HG03066 (cell line): ENCODE results near the gene TMEM61.

Source experiments
- ATAC-seq: cut with Tn5 transposase; IDR thresholded peaks from one replicate; pipeline ENCODE4 v1.9.1; 2021; ENCODE audit warnings: low read depth; ENCODE audit not compliant: unreplicated experiment

The TMEM61 gene

DNA sequence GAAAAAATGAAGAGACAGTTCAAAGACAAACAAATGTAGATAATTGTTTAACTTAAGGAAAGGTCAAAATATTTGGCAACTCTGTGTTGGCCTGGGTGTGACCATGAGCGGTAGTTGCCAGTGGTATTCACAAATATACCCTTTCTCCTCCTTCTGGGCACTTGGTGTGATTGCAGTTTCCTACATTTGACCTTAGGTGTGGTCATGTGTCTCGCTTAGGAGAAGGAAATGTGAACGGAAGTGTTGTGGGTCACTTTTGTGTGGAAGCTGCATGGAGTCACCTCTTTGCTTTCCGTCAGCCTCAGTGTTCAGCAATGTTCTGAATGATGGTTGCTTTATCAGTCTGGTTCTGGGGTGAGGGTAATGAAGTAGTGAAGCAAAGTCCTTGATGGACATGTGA, 55.5 kb downstream of the TMEM61 start:
- ATAC-seq: no peak

GRCh38 chr1:55037733-55038551, 57.5 kb downstream of the TMEM61 start:
- ATAC-seq: no peak

- no peak for ATAC-seq
Observed at GRCh38 chr1:55038552-55038838, 58.1 kb downstream of the TMEM61 start.

GRCh38 chr1:55038974-55039341, 58.5 kb downstream of the TMEM61 start:
- no peak for ATAC-seq

GRCh38 chr1:55039342-55040082, 59.1 kb downstream of the TMEM61 start, which contains the start of gene PCSK9:
Gene PCSK9 (plus strand): TSS chr1:55039548. CDS start chr1:55039838, 290 bp downstream.
- no peak for ATAC-seq

GRCh38 chr1:55040083-55040932, 59.9 kb downstream of the TMEM61 start:
- no peak for ATAC-seq

DNA sequence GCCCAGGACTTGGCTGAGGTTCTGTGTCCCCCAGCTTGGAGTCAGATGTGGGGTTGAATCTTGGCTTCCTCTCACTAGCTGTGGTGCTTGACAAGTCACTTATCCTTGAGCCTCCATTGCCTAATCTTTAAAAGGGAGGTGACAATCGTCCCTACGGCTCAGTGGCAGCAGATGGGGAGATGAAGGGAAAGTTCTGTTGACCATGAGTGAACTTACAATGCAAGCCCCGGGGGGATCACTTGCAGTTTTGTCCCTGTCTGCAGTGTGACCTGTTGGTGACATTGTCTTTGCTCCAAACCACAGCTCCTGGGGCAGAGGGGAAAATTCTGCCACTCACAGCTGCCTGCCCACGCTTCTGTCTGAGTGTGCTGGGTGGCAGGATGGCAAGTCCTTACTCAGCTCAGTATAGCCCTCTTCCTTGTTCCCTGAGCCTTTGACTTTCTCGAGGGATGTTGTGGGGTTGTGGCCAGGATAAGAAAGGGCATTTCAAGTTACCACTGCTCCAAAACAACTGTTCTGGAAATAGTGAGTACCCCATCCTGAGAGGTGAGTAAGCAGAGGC, 60.6 kb downstream of the TMEM61 start:
- no peak for ATAC-seq

GRCh38 chr1:55041613-55042012, 61.2 kb downstream of the TMEM61 start:
- no peak for ATAC-seq
